GM11168 (cell line): ENCODE results near the gene DPYSL4.

Experiments
- in situ Hi-C: fragments of 300-500 bp; cut with MboI; formaldehyde crosslinking; loops from one replicate; pipeline ENCODE4 v1.12.0; 2022; ENCODE audit warnings: low sequenced_read_pairs; ENCODE audit not compliant: unreplicated experiment

The DPYSL4 gene

DNA sequence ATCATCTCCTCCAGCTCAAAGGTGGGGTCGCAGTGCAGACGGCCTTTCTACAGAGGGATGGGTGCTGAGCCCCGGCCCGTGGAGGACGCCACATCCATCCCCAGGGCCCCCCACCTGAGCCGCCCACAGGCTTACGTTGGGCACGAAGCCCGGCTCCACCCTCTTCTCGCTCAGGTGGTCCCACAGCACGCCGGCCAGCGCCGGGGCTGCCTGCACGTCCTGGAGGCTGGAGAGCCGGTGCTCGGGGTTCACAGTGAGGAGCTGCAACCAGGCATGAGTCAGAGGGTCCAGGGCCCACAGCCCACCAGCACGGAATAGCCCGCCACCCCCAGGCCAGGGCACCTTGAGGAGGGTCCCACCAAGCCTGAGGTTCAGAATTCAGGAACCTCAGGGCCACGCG is 36.0 kb downstream of the DPYSL4 start:
- in situ Hi-C loops: no loop called here

DNA sequence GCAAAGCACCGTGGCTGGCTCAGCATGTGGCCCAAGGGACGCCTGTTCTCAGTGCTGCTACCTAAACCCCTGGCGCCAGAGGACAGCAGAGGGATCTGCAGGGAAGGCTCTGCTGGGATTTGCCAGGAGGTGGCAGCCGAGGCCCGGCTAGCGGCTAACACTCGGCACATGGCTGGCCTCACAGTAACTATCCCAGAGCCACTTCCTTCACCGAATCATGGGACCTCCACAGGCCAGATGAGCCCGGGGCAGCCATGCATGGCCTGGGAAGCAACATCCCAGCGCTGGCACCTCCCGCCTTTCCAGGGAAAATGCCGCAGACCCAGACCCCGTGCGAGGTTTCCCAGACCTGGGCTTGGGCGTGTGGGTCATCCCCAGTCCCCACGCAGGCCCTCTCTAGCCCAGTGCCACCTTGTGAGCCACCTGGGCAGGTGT is 36.4 kb downstream of the DPYSL4 start:
- in situ Hi-C loops: no loop called here

DNA sequence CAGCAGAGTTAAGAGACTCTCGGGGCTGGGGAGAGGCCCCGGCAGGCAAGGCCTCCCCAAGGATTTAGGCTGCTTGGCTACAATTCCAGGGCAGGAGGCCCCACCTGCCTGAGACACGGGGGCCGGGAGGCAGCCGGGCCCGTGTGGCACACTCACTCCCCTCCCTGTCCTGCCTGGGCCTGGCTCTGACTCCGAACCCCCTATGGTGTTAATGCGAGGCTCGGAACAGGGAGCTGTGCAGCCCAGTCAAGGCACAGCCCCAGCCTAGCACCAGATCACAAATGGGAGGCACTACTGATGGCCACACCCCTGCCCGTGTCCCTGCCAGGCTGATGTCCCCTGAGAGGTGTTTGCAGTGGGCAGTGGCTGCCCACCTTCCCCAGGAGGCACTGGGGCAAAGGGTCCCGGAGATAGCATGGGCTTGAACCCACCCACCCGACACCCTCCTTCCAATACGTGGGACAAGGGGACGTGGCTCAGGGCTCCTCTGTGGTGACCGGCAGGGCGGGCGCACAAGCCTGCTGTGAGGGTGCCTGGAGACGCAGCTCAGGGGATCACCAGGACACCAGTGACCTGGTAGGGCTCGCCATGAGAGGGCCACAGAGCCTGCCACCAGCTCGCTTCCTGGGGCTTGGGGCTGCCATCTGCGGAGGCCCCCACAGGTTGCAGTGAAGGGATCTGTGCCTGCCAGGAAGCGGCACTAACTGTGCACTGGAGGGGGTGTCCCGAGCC is 37.0 kb downstream of the DPYSL4 start:
- in situ Hi-C loops: no loop called here

DNA sequence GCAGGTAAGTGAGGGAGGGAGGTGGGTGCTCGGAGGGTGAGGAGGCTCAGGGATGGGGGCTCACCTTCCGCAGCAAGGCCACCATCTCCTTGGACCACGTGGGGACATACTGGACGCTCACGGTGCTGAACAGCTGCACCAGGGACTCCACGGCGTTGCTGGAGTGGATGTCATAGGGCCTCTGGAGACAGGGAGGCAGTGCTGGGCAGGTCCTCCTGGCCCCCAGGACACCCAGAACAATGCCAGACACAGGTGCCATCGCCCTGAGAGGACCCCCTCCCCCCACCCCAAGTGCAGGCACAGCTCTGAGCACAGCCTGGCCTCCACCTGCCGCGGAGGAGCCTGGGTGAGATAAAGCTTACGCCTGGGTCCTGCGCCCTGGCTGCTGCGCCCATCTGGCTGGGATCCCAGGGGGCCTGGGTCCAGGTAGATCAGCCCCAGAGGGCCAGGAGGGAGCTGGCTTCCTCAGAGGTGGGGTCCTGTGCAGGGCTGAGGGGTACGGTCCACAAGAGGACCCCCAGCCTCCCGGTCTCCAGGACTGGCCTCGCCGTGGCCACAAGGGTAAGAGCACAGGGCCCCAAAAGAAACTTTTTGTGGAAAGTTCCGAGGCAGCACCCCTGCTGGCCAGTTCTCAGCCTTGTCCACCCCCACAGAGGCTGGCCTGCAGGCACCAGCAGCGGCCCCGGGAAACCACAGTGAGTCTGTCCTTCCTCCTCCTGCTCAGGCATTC is 37.8 kb downstream of the DPYSL4 start:
- in situ Hi-C loops: no loop called here

DNA sequence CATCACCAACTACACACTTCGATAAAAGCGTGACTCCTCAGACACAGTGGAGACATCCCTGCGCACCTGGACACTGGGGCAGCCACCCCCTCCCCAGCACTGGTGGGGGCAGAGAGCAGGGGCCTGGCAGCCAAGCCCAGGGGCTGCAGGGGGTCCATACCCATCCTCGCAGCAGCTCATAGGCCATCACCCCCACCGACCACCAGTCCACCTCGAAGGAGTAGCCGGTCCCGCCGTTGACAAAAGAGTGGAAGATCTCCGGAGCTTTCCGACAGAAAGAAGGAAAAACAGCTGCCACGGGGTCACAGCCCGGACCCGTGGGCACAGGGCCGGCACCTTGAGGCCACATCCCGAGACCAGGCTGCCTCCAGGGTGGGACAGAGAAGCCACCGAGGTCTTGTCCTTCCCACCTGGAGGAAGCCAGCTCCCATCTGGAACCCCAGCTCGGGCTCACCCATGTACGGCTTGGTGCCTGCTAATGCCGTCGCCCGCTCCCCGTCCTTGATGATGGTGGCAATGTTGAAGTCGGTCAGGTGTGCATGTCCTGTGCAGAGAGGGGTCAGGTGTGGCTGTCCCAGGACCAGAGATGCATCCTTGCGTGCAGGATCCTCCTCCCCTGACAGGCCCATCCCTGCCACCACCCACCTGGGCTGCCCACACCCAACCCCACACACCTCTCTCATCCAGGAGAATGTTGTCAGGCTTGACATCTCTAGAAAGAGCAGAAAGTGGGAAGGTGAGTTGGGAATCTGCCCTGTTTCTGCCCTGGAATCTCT is 38.5 kb downstream of the DPYSL4 start:
- in situ Hi-C loops: no loop called here

DNA sequence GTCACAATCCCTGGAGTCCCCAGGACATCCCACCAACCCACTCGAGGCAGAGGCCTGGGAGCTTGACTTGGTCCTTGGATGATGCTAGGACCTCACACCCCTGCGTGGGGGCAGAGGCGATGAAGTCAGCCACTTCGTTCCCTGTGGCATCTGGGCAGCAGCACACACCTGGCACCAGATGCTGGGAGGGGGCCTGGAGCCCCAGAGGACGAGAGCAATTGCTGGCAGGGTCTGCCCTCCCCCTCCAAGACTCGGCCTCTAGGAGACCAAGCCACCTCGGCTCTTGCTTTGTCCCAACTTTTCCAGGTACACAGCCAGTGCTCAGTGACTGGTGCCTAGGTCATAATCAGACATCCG is 39.1 kb downstream of the DPYSL4 start:
- in situ Hi-C loops: no loop called here

DNA sequence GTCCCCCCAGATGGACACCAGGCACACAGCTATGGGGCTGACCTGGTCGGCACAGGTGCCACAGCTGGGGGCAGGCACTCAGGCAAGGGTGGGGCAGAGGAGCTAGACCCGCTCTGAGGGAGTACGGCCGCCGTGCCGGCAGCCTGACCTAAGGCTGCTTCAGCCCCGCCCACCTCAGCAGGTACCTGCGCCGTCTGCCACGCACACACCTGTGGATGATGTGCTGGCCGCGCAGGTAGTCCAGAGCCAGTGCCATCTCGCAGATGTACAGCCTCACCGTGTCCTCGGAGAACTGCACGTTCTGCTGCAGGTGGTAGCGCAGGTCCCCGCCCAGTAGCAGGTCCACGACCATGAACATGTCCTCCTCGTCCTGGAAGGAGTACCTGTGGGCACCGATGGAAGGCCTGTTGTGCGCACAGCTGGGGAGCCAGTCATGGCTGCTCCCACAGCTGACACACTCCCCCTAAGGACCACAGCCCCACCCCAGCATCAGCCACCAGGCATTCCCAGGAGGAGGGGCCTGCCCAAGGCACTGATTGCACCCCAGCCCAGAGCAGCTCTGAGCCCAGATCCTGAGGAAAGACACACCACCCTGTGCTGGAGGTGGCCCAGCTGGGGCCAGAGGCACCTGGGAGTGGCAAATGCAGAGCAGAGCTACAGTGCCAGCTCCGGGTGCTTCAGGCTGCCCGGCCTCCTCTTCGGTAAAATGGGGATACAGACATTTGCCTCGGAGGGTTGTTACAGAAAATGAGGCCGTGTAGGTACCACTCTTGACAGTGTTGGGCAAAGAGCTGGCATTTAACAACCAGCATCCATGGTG is 40.0 kb downstream of the DPYSL4 start:
- in situ Hi-C loops: no loop called here

DNA sequence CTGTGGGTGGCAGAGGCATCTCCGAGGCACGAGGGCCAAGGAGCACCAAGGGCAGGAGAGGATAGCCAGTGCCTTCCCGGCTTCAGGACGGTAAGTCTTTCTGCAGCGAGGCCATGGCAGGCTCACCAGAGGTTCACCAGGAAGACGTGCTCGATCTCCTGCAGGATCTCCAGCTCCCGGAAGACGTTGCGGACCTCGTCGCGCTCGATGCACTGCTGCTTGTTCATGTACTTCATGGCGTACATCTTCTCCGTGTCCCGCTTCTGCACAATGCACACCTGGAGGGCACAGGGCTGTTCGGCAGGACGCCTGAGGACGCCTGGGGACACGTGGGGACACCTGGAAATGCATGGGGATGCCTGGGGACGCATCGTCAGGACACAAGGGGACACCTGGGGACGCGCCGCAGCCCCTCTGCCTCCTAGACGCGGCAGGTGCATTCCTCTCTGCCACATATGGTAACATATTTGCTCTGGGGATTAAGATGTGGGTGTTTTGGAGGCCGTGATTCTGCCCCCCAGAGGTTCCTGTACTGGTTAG is 41.2 kb downstream of the DPYSL4 start:
- in situ Hi-C loops: no loop called here

DNA sequence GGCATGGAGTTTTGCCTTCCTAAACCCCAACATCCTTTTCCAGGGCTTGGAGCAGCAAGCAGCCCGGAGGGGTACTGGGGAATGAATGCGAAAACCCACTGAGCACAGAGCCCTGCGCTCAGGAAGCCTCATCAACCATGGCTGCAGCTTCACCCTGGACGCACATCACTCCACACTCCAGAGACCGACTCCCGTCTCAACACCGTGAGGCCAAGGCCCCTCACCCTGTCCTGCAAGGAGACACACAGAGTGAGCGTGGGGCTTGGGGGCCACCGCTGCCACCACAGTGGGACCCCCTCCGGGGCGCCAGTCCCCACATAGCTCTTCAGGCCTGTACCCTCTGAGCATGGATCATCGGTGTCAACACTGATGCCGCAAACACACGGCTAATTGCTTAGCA is 41.9 kb downstream of the DPYSL4 start:
- in situ Hi-C loops: no loop called here

DNA sequence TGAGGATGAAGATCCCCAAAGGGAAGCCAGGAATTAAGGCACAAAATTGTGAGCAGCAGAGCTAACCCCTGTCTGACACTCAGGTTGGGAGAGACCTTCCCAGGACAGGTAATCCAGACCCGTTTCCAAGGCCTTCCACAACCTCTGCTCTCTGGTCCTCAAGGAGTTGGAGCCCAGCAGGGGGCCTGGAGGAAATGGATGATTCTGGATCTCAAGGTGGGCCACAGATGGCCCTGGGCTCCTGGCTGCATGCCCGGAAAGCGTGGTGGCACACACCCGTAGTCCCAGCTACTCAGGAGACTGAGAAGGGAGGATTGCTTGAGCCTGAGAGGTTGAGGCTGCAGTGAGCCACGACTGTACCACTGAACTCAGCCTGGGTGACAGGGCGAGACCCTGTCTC is 42.3 kb downstream of the DPYSL4 start:
- in situ Hi-C loops: no loop called here

DNA sequence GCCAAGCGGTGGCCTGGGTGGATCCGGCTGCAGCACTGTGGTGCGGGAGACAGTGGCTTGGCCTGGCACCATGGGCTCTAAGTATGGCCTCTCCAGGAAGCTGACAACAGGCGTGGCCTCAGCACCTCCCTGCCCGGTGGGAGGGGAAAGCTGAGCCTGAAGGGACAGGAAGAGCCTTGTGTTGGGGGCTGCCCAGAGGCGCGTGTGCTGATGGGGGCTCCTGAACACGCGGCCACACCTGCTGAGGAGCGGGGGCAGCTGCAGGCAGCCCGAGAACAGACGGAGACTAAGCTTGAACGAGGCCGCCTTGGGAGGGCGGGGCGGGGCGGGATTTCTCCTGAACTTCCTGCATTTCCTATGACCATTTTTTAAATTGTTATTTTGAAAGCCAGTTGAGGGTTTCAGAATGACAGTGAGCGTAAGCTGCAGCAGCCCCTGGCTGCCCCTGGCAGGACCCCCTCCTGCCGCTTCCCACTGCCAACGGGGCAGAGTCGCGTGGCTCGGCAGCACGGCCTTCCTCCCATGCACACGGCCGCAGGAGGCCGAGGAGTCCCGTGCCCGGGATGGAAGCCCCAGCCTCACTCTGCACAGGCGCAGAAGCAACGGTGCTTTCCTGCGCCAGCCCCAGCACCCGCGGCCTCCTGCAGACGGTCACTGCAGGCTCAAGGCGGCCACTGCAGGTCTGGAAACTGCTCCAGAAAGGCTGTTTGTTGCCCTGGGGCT is 43.2 kb downstream of the DPYSL4 start:
- in situ Hi-C loops: no loop called here

DNA sequence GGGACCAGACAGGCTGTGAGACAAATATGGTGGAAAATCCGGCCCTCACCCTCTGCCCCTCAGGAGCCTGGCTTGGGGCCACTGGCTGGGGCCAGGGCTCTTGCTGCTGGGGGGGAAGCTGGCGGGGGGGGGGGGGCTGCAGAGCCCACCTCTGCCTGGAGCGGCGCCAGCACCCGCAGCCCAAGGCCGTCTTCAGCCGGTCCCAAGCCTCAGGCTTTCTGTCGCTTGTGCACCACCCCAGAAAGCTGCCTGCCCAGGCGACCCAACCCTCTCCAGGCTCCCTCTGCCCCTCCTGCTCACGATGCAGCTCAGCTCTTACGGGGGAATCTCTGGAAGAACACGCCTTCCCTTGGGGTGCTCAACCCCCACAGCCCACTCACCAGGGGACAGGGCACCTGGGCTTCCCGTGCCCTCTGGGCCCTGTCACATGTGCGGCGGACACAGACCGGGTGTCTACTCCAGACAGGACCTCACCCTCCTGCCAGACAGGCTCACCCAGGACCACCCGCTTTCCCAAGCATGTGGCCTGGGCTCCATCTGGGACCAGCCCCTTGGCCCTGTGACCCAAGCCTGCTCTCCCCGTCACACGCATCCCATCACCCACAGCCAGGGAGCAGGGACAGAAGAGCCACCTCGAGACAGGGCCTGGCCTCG is 43.9 kb downstream of the DPYSL4 start:
- in situ Hi-C loops: no loop called here

DNA sequence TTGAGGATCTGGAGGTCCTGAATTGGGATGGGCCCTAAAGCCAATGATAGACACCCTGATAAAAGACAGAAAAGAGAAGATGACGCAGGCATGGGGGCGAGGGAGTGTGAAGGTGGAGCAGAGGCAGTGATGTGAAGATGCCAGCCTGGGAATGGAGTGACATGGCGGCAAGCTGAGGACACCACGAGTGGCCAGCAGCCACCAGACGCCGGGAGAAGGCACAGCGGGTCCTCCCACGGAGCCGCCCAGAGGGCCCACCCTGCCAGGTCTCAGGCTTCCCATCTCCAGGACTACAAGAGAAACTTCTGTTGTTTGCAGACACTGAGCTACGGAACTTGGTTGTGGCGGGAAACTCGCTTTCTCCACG is 44.9 kb downstream of the DPYSL4 start:
- in situ Hi-C loops: no loop called here

DNA sequence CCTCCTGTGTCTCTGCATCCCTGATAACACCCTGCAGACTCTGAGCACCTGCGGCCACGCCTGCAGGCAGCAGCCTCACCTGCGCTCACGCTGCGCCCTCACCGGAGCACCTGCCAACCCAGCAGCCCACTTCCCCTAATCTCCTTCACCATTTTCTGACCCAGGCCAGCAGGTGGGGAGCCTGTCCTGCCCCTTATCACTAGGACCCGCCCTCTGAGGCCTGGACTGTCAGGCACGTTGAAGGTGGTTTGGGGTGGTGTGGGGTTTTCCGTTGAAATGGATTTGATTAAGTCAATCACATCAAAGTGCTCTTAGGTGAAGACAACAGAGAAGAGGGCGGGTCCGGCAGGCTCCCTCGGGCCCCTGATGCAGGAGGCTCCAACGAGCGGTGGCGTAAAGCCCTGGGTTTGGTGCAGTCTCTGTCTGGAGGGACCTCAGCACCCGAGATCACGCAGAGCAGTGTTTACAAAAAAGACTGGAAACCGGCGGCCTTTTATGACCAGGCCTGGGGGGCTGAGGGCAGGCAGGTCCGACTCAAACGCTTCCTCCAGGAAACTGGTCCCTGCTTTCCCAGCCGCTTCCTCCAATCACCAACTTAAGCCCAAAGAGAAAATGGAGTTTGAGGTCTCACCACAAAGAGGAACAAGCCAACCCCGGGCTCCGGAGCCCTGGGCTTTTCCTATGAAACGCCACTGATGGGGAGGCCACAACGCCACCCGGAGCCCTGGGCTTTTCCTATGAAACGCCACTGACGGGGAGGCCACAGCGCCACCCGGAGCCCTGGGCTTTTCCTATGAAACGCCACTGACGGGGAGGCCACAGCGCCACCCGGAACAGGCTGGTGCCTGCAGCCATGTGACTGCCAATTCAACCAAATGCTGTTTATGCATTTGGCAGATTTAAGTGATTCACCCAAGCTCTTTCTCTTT is 45.5 kb downstream of the DPYSL4 start:
- in situ Hi-C loops: no loop called here

DNA sequence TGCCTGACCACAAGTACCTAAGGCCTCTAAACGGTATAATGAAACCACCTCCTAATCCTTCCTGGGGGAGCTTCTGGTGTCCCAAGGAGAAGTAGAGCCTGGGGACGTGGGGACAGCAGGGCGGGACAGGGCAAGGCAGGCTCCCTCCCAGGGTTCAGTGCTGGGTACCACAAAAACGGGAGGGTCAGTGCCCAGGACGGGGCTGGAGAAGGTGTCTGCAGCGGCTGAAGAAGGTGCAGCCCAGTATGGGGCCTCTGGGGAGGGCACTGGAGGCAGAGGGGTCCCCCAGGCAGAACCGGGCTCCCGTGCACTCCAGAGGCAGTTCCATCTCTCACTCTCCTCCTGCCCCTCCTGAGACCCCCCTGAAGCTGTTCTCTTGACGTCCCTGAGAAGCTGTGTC is 46.2 kb downstream of the DPYSL4 start:
- in situ Hi-C loops: no loop called here

DNA sequence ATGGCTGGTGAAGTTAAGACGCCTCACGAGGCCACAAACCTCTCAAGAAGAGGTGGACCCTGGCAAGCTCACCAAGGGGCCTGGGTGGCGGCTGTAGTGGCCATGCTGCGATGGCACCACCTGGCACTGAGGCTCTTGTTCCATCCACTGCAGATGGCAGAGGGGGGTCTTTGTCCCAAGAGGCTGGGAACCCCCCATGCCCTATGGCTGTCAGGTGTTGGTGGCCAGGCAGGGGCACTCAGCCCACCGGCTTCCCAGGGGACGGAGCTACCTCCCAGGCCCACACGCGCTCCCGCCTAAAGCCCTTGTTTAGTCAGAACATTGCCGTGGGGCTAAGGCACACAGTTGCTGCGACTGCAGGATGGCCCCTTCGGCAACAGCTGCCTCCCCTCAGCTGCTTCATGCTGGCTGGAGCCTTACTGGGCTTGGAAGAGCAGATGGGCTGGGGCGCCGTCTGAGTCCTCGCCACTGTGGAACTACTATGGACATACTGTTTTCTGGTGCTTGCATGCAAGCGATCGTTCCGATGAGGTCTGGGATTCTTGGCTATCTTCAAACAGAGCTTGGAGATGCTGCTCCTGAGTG is 46.8 kb downstream of the DPYSL4 start:
- in situ Hi-C loops: no loop called here

DNA sequence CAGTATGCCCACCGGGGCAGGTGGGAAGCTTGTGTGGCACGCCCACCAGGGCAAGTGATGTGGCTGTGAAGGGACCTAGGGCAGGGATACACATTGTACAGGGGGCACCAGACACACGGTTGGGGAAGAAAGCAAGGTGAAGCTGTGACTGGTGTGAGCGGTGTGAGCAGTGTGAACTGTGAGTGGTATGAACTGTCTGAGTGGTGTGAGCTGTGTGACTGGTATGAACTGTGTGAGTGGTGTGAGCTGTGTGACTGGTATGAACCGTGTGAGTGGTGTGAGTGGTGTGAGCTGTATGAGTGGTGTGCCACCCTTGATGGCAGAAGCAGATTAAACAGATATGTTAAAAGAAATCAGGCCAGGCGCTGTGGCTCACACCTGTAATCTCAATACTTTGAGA is 48.1 kb downstream of the DPYSL4 start:
- in situ Hi-C loops: no loop called here

DNA sequence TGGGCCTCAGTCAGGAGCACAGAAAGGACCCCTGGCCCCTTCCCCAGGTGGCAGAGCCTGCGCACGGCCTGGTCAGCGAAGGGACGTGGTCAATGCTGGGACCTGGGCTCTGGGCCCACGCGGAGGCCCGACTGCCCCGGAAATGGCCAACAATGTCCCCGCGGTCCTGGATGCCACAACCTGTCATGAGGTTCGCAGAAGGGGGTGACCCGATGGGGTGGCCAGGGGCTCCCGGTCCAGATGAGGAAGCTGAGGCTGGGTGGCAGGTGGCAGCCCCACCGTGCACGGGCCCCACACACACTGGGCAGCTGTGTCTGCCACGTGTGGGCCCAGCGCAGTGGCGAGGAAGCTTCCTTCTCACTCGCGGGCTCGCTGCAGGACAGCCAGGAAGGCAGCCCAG is 49.4 kb downstream of the DPYSL4 start:
- in situ Hi-C loops: no loop called here
